Measurements from ENCODE around the gene ASTN2. TPM values are rescaled to one million over a fixed set of nuclear protein-coding genes. Genes with fewer than 3 reads are reported as not detected.

The ASTN2 gene
- total and polyA plus RNA-seq, 2 experiments from 2014 or later: 5.8 to 7.5 TPM

DNA sequence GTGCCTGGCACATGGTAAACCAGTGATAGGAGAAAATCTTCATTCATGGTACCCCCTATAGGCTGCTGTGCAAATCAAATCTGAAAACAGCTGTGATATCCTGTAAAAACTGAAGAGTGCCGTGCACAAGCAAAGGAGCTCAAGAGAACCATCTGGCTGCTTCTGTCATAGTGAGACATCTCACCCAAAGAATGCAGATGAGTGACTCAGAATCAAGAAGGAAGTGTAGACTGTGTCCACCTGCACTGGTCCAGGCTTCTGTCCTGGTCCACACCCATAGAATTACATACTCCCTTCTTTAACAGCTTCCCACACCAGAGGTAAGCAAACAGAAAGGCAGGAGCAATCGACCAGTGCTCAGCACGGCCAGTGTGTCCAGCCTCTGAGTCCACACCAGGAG, 195.9 kb downstream of the ASTN2 start:
- H3K4me1 ChIP-seq (ENCODE audit: insufficient read depth): no peaks in the 10 kb centered on the region
- WGBS, 2 experiments (ENCODE audit: low coverage in 1 of 2, low lambda C conversion rate in 2 of 2, missing lambda C conversion rate in 2 of 2): 16 to 30% methylated on average over 3 of the region's 3 CpGs
- H3K9me3 ChIP-seq (ENCODE audit: low read depth): no peaks in the 10 kb centered on the region
- in situ Hi-C loops (cut with MboI): no loop called here
- H3K9ac ChIP-seq: no peak overlapping the region
- H4K20me1 ChIP-seq (ENCODE audit: insufficient read depth): no peaks in the 10 kb centered on the region
- H3K79me2 ChIP-seq (ENCODE audit: insufficient read depth): no peaks in the 10 kb centered on the region
- no peaks in the 10 kb centered on the region for H3K27me3 ChIP-seq (replicated peaks; ENCODE audit: insufficient read depth)
- TF ChIP-seq EZH2 (IDR thresholded peaks at IDR 0.05; ENCODE audit: insufficient read depth, poor library complexity, severe bottlenecking) (no peak), EZH2phosphoT487 (IDR thresholded peaks at IDR 0.05; ENCODE audit: insufficient read depth, low read depth) (no peak)
- H2AFZ ChIP-seq: no peak overlapping the region
- no peak for DNase-seq
- H3K4me2 ChIP-seq (ENCODE audit: unreplicated experiment): no peak overlapping the region
- no peaks in the 10 kb centered on the region for H3K36me3 ChIP-seq (ENCODE audit: low read depth)
- no peak overlapping the region for H3K27ac ChIP-seq
- H3F3A ChIP-seq (ENCODE audit: insufficient read depth): no peaks in the 10 kb centered on the region
- H3K9me2 ChIP-seq (ENCODE audit: insufficient read depth): no peaks in the 10 kb centered on the region
- H3K4me3 ChIP-seq: no peak overlapping the region

DNA sequence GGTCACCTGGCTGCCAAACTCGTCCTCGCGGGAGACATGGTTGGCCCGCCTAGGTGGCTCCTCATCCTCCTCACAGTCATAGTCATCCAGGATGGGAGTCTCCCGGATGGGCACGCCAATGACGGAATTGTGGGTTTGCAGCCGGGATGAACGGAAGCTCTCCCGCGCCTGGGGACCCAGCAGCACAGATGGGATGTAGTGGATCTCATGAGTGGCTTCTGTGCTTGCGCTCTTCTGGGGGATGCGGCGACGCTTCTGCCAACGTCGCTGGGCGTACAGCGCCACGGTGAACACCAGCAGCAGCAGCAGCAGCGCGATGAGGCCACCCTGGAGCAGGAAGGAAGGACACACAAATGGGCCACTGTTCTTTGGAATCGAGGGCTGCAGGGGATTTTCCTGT, 200.4 kb downstream of the ASTN2 start:
- in situ Hi-C loops (cut with MboI): no loop called here
- H3K27ac ChIP-seq: no peak overlapping the region
- DNase-seq: no peak
- 73 to 78% methylated on average over 23 of the region's 23 CpGs for WGBS, 2 experiments (ENCODE audit: low coverage in 1 of 2, low lambda C conversion rate in 2 of 2, missing lambda C conversion rate in 2 of 2)
- no peak overlapping the region for H3K9ac ChIP-seq
- no peaks in the 10 kb centered on the region for H4K20me1 ChIP-seq (ENCODE audit: insufficient read depth)
- no peaks in the 10 kb centered on the region for H3K9me2 ChIP-seq (ENCODE audit: insufficient read depth)
- no peaks in the 10 kb centered on the region for H3K9me3 ChIP-seq (ENCODE audit: low read depth)
- H3K36me3 ChIP-seq (ENCODE audit: low read depth): no peaks in the 10 kb centered on the region
- no peak overlapping the region for H3K4me2 ChIP-seq (ENCODE audit: unreplicated experiment)
- no peaks in the 10 kb centered on the region for H3K27me3 ChIP-seq (replicated peaks; ENCODE audit: insufficient read depth)
- no peaks in the 10 kb centered on the region for H3K4me1 ChIP-seq (ENCODE audit: insufficient read depth)
- H3K79me2 ChIP-seq (ENCODE audit: insufficient read depth): no peaks in the 10 kb centered on the region
- TF ChIP-seq EZH2phosphoT487 (IDR thresholded peaks at IDR 0.05; ENCODE audit: insufficient read depth, low read depth): no peak
- no peak for TF ChIP-seq EZH2 (IDR thresholded peaks at IDR 0.05; ENCODE audit: insufficient read depth, poor library complexity, severe bottlenecking)
- H3K4me3 ChIP-seq: no peak overlapping the region
- no peak overlapping the region for H2AFZ ChIP-seq
- no peaks in the 10 kb centered on the region for H3F3A ChIP-seq (ENCODE audit: insufficient read depth)

DNA sequence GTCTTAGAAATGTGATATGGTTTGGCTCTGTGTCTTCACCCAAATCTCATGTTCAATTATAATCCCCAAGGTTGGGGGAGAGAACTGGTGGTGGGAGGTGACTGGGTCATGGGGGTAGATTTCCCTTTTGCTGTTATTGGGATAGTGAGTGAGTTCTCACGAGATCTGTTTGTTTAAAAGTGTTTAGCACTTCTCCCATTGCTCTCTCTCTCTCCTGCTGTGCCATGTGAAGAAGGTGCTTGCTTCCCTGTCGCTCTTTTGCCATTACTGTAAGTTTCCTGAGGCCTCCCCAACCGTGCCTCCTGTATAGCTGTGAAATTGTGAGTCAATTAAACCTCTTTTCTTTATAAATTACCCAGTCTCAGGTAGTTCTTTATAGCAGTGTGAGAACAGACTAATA, 203.6 kb downstream of the ASTN2 start:
- no peaks in the 10 kb centered on the region for H3K9me2 ChIP-seq (ENCODE audit: insufficient read depth)
- no peaks in the 10 kb centered on the region for H3K27me3 ChIP-seq (replicated peaks; ENCODE audit: insufficient read depth)
- H3K79me2 ChIP-seq (ENCODE audit: insufficient read depth): no peaks in the 10 kb centered on the region
- H3K4me2 ChIP-seq (ENCODE audit: unreplicated experiment): no peak overlapping the region
- no peaks in the 10 kb centered on the region for H3K36me3 ChIP-seq (ENCODE audit: low read depth)
- H3F3A ChIP-seq (ENCODE audit: insufficient read depth): no peaks in the 10 kb centered on the region
- WGBS, 2 experiments (ENCODE audit: low coverage in 1 of 2, low lambda C conversion rate in 2 of 2, missing lambda C conversion rate in 2 of 2): 3 to 7% methylated on average over 3 of the region's 3 CpGs
- H3K4me1 ChIP-seq (ENCODE audit: insufficient read depth): no peaks in the 10 kb centered on the region
- TF ChIP-seq EZH2 (IDR thresholded peaks at IDR 0.05; ENCODE audit: insufficient read depth, poor library complexity, severe bottlenecking): no peak
- TF ChIP-seq EZH2phosphoT487 (IDR thresholded peaks at IDR 0.05; ENCODE audit: insufficient read depth, low read depth): no peak
- DNase-seq: no peak
- H3K4me3 ChIP-seq: no peak overlapping the region
- in situ Hi-C loops (cut with MboI): no loop called here
- no peaks in the 10 kb centered on the region for H3K9me3 ChIP-seq (ENCODE audit: low read depth)
- no peaks in the 10 kb centered on the region for H4K20me1 ChIP-seq (ENCODE audit: insufficient read depth)
- H2AFZ ChIP-seq: no peak overlapping the region
- H3K27ac ChIP-seq: no peak overlapping the region
- no peak overlapping the region for H3K9ac ChIP-seq

DNA sequence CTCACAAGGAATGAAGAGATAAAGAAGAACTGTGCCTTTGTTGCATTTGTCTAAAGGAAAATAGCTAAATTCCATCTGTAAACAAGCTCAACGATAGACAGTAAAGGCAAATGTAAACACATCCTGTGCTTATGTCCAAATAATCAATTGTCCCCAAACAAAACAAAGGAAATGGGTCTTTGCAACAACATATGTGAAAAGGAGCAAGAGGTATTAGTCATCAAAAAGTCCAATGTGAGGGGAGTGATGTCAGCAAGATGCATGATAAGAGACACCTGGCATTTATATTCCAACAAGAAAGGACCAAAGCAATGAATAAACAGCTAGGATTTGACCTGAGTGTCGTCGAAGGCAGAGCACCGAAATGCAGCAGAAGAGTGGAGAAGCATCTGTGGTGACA, 209.1 kb downstream of the ASTN2 start:
- WGBS, 2 experiments (ENCODE audit: low coverage in 1 of 2, low lambda C conversion rate in 2 of 2, missing lambda C conversion rate in 2 of 2): 30 to 35% methylated on average over 4 of the region's 4 CpGs
- Histone ChIP-seq H3K9ac (no peak overlapping the region), H3K4me1 (ENCODE audit: insufficient read depth) (no peaks in the 10 kb centered on the region), H3K9me3 (ENCODE audit: low read depth) (no peaks in the 10 kb centered on the region), H4K20me1 (ENCODE audit: insufficient read depth) (no peaks in the 10 kb centered on the region), H3K4me2 (ENCODE audit: unreplicated experiment) (no peak overlapping the region), H3K4me3 (no peak overlapping the region), H3K9me2 (ENCODE audit: insufficient read depth) (no peaks in the 10 kb centered on the region), H3K27ac (no peak overlapping the region), H3K79me2 (ENCODE audit: insufficient read depth) (no peaks in the 10 kb centered on the region), H2AFZ (no peak overlapping the region), H3K27me3 (replicated peaks; ENCODE audit: insufficient read depth) (no peaks in the 10 kb centered on the region), H3F3A (ENCODE audit: insufficient read depth) (no peaks in the 10 kb centered on the region), H3K36me3 (ENCODE audit: low read depth) (no peaks in the 10 kb centered on the region)
- in situ Hi-C loops (cut with MboI): no loop called here
- TF ChIP-seq EZH2phosphoT487 (IDR thresholded peaks at IDR 0.05; ENCODE audit: insufficient read depth, low read depth) (no peak), EZH2 (IDR thresholded peaks at IDR 0.05; ENCODE audit: insufficient read depth, poor library complexity, severe bottlenecking) (no peak)
- DNase-seq: no peak

DNA sequence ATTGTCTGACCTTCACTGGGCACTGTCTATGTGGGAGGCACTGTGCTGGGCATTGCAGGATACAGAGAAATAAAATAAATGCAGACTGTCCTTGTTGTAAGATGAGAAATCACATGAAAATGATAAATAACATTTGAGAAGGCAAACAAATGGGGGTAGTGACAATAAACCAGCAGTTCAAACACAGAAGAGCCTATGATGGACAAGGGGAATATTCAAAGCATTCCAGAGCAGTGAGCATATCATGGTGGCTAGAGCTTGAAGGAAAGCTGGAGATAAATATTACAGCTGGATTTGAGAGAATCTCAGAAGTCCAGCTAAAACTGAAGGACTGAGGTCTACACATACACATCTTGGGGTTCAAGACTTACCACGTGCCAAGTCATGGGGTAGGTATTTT, 209.9 kb downstream of the ASTN2 start:
- Histone ChIP-seq H3K4me3 (no peak overlapping the region), H3K4me1 (ENCODE audit: insufficient read depth) (no peaks in the 10 kb centered on the region), H4K20me1 (ENCODE audit: insufficient read depth) (no peaks in the 10 kb centered on the region), H3K9me2 (ENCODE audit: insufficient read depth) (no peaks in the 10 kb centered on the region), H3F3A (ENCODE audit: insufficient read depth) (no peaks in the 10 kb centered on the region), H3K9me3 (ENCODE audit: low read depth) (no peaks in the 10 kb centered on the region), H3K27me3 (replicated peaks; ENCODE audit: insufficient read depth) (no peaks in the 10 kb centered on the region), H3K36me3 (ENCODE audit: low read depth) (no peaks in the 10 kb centered on the region), H2AFZ (no peak overlapping the region), H3K4me2 (ENCODE audit: unreplicated experiment) (no peak overlapping the region), H3K79me2 (ENCODE audit: insufficient read depth) (no peaks in the 10 kb centered on the region), H3K9ac (no peak overlapping the region), H3K27ac (no peak overlapping the region)
- no peak for TF ChIP-seq EZH2 (IDR thresholded peaks at IDR 0.05; ENCODE audit: insufficient read depth, poor library complexity, severe bottlenecking)
- no peak for TF ChIP-seq EZH2phosphoT487 (IDR thresholded peaks at IDR 0.05; ENCODE audit: insufficient read depth, low read depth)
- 5 to 9% methylated on average over 1 of the region's 1 CpG for WGBS, 2 experiments (ENCODE audit: low coverage in 1 of 2, low lambda C conversion rate in 2 of 2, missing lambda C conversion rate in 2 of 2)
- DNase-seq: no peak
- in situ Hi-C loops (cut with MboI): no loop called here

Measured in GM23248 (cell line).